Measurements from ENCODE around the gene KRT31. TPM values are rescaled to one million over a fixed set of nuclear protein-coding genes. Genes with fewer than 3 reads are reported as not detected.
"Not testable (repeated sequence)": the region's sequence is repeated elsewhere in the genome, so short reads cannot be mapped to it uniquely, and the experiment has no call there.

KRT31 gene
- total RNA-seq, result not detected

GRCh38 chr17:41396996-41397660, at the start of gene KRT31:
Gene KRT31, minus strand, starts transcription at chr17:41397608. Its CDS starts 69 bp downstream, at chr17:41397539.
- no peak for DNase-seq (ENCODE audit: low read depth in 2 of 3, low spot score in 2 of 3)

DNA sequence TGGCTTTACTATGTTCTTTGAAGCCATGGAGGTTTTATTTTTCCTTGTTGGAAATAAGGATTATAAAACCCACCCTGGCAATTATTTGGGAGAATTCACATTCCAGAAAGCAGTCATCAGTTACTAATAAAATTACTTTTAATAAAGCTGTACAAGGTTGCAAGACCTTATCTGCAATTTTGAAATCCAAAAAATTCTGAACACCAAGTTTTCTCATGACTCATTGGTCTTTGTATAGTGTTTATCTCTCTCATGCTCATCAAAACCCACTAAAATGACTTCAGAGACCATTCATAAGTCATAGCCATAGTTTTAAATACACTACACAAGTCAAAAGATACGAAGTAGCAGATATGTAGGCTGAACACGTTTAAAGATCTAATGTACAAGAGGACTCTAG, 49.4 kb upstream of the KRT31 start:
- no peak for DNase-seq (ENCODE audit: low read depth in 2 of 3, low spot score in 2 of 3)

DNA sequence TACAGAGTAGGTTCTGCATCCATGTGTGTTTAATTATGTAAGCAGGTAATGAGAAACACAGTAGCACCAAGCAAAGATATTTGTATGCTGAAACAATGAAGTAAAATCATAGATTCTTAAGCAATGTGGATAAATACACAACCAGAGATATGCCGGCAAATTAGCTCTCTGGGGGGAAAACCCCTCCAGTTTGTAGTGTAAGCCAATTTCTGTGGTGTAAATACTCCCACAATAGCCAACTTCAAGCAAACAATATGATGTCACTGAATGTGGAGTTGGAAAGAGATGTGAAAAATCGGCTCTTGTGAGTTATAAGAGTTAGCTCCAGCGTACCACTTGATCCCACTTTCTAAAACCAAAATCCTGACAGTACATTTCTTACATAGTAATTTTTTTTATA, 47.2 kb upstream of the KRT31 start:
- no peak for DNase-seq (ENCODE audit: low read depth in 2 of 3, low spot score in 2 of 3)

DNA sequence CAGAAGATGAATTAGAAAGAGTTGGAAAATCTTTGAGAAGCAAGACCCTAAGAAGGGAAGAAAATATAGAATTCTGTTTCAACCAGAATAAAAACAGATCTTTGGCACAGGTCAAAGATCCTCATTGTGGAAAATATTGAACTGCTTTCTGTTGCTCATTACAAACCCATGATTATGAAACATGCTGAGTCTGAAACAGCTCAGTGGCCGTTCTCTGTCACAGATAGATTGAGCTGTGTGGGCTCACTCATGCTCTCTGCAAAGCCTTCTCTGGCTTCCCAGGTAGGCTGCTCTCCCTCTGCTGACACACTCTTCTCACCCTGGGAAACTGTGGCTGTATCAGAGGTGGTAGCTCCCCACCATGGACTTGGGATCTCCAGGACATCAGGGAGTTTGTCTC, 46.8 kb upstream of the KRT31 start:
- DNase-seq (ENCODE audit: low read depth in 2 of 3, low spot score in 2 of 3), result no peak

GRCh38 chr17:41442739-41443138, 45.3 kb upstream of the KRT31 start:
- no peak for DNase-seq (ENCODE audit: low read depth in 2 of 3, low spot score in 2 of 3)

GRCh38 chr17:41440531-41441033, 43.2 kb upstream of the KRT31 start, which contains the start of gene KRT38:
Gene KRT38, minus strand, starts transcription at chr17:41440983. Its CDS starts 62 bp downstream, at chr17:41440921.
- DNase-seq (ENCODE audit: low read depth in 2 of 3, low spot score in 2 of 3), result no peak

DNA sequence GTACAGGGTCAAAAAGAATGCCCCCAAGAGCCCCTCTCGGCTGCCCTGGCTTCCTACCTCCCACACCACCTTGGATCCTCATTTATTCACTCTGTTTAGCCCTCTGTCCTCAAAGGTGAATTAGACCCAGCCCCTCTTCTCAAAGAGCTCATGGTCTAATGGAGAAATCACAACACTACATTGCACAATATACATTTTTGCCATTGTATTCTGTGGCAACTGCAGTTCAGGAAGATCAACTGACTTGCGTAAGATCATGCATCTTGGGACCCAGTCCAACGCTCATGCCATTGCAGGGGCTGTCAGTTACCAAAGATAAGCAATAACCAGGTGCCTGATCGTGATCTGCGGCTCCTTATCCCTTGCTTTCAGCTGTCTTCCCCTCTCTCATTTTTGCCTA, 42.0 kb upstream of the KRT31 start:
- no peak for DNase-seq (ENCODE audit: low read depth in 2 of 3, low spot score in 2 of 3)

DNA sequence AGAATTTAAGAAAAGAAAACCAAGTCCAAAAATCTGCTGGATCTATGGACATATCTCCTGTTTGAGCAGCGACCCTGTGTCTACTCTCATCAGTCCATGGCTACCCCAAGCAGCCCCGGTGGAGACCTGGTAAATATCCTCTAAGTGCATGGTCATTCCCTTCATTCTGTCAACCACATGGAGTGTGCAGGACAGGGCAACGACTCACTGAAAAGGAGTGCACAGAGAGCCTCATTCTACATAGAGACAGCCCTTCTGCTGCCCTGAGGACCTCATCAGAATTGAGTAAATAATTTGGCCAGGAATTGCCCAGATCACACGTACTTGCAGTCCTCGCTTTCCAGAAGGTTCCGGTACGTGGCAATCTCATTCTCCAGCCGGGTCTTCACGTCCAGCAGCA, 40.4 kb upstream of the KRT31 start:
- no peak for DNase-seq (ENCODE audit: low read depth in 2 of 3, low spot score in 2 of 3)

DNA sequence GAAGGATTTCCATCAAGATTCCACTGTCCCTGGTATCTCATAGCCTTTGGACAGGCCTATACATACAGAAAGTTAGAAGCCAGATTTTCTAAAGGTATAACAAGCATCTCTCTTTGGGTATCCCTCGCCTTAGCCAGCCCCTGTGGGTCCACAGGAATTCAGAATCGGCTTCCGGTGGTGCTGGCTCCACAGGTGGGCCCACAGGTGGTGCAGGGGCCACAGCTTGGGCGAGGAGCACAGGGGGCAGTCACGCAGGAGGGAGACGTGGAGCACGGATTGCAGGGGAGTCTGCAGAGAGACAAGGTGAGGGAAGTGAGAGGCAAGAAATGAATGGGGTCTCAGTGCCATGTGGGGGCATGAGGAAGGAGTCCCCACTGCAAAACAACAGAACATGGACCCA, 39.8 kb upstream of the KRT31 start:
- no peak for DNase-seq (ENCODE audit: low read depth in 2 of 3, low spot score in 2 of 3)

DNA sequence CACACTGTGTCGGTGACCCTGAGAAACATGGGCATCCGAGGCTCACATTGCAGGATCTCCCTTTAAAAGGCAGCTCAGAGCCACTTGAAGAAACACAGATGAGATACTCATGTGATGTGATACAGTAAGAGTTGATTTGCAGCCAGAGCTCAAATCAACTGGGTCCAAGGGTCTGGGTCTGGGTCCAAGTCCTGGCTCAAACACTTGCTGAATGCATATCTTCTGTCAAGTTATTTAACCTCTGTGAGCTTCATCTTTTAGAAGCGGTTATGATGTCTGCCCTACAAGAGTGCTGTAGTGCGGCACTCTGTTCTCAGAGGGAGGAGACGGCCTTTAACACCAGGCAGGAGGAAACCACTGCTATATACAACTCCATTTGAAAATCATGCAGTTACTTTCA, 37.0 kb upstream of the KRT31 start:
- no peak for DNase-seq (ENCODE audit: low read depth in 2 of 3, low spot score in 2 of 3)

DNA sequence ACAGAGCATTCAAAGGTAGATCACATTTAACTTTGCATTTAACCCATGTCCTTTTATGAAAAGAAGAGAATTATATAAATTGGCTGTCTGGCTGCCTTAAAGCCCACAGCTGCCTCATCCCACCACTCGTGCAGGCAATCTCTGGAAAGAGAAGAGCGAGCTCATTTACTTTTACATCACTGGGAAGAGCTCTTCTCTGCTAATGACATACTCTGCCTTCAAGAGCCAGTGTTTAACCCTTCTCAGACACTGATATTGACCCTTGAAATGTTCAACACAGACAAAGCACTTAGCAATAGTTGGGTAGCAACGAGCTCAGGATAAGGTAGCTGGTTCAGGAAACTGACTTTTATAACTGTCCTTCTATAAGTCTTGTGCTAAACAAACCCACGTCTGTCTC, 36.6 kb upstream of the KRT31 start:
- DNase-seq (ENCODE audit: low read depth in 2 of 3, low spot score in 2 of 3), result no peak

GRCh38 chr17:41433586-41433985, 36.2 kb upstream of the KRT31 start:
- DNase-seq (ENCODE audit: low read depth in 2 of 3, low spot score in 2 of 3), result no peak

DNA sequence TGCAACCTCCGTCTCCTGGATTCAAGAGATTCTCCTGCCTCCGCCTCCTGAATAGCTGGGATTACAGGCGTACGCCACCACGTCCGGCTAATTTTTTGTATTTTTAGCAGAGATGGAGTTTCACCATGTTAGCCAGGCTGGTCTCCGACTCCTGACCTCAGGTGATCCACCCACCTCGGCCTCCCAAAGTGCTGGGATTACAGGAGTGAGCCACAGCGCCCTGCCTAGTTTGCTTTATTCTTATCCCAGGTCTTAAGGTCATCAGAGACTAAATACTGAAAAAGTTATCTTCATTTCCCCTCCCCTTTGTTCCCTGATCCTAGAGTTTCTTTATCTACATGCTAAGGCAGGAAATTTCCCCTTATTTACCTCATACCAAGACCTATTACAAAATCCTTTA, 33.0 kb upstream of the KRT31 start:
- DNase-seq (ENCODE audit: low read depth in 2 of 3, low spot score in 2 of 3), result not testable (repeated sequence)

DNA sequence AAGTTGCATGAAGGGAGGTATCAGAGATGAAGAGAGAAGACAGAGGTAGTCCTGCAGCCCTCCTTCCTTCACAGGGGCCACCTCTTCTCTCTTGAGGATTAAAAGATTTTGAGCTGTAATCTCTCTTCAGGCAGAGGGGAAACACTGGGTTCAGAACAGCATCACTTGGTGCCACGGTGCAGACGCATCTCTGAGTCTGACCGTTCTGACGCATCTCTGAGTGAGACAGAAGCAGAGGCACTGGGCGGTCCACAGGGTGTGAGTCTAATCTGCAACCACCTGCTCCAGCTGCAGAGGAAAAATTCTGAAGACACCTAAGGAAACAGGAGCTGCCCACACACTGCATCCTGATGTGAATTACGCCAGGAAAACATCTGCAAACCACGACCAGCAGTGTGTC, 32.3 kb upstream of the KRT31 start:
- no peak for DNase-seq (ENCODE audit: low read depth in 2 of 3, low spot score in 2 of 3)

- no peak for DNase-seq (ENCODE audit: low read depth in 2 of 3, low spot score in 2 of 3)
These were observed 31.3 kb upstream of the KRT31 start for GRCh38 chr17:41428591-41429291.

DNA sequence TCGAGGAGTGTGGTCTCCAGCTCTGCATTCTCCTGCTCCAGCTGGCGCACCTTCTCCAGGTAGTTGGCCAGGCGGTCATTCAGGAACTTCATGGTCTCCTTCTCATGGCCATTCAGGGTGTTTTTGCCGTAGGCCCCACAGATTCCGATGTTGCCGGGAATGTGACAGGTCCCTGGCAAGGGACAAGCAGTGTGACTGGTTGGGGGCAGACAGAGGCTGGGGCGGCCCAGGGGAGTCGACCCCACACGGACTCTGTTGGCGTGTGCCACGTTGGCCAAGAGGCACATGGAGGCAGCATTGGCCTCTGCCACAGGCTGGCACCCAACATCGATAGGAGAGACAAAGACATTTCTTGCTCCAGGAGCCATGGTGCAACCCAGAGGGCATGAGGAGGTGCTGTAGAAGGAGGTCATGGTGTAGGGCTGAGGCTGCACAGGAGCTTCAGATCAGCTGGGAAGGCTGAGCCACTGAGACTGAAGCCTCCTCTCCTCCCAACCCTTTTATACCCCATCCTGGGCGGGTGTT, 26.8 kb upstream of the KRT31 start, which contains the start of gene KRT37:
Gene KRT37 (minus strand): TSS at position 475 of the 525 bp plus-strand sequence. CDS start 62 bp downstream, at position 413.
- DNase-seq (ENCODE audit: low read depth in 2 of 3, low spot score in 2 of 3), result no peak

GRCh38 chr17:41422586-41422985, 25.2 kb upstream of the KRT31 start:
- not testable (repeated sequence) for DNase-seq (ENCODE audit: low read depth in 2 of 3, low spot score in 2 of 3)

DNA sequence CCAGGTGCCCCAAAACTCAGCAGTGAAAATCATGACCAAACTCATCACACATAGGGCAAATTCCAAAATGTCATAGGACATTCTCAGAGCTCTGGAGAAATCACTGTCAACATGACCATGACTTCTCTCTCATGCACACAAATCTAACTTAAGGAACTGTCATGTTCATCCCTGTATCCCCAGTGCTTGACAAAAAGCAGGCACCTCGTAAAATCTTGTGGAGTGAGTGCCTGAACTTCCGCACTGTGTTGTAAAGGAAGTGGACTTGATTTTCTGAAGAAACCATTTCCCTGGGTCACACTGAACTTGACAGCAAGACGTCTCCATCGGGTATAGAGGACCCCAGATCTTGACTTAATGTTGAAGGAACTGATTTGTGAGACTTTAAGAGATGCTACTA, 24.2 kb upstream of the KRT31 start:
- no peak for DNase-seq (ENCODE audit: low read depth in 2 of 3, low spot score in 2 of 3)

- DNase-seq (ENCODE audit: low read depth in 2 of 3, low spot score in 2 of 3), result no peak
These were observed 23.7 kb upstream of the KRT31 start for GRCh38 chr17:41421116-41421515.

DNA sequence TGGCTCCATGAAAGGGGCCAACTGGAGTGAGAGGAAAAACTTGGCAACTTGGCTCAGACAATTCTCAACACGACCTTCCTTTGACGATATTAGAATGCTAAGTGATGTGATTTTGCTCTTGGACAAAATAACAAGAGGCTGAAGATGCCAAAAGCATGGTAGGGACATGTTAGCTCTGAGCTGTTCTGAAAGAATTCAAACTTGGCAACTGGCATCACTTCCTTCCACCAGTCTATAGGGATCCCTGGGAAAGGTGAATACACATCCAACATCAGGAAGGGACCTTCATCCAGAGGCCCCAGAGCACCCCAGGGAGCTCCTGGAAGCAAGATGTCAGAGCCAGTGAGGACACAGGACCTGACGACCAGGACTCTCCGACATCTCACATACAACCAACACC, 22.7 kb upstream of the KRT31 start:
- DNase-seq (ENCODE audit: low read depth in 2 of 3, low spot score in 2 of 3), result no peak

DNA sequence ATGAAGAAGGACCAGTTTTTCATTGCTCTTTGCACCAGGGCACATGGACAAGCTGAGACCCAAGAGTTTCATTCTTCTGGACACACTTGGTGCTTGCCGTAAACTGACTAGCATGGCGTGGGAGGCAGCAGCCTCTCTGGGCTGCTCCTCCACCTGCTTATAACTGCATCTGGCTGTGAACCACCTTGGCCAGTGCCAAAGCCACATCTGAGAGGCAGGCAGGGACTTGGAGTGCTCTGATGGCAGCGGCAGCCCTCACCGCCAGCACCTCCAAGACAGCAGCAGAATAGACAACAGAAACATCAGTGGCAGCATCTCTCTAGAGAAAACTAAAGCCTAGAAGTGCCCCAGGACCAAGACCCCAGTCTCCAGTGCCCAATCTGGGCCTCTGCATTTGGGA, 22.3 kb upstream of the KRT31 start:
- no peak for DNase-seq (ENCODE audit: low read depth in 2 of 3, low spot score in 2 of 3)

Measured in hematopoietic multipotent progenitor cell (in vitro differentiated cells).